Cardiac septum (tissue), 1 donor: ENCODE data around the gene PTDSS2. TPM values are rescaled to one million over a fixed set of nuclear protein-coding genes. Genes with fewer than 3 reads are reported as not detected.
A peak's percentile ranks its signal among the peaks of the same experiment; 100 is the strongest.

Experiments used
- DNase-seq: peaks from one replicate; pipeline ENCODE4 v3.0.0-alpha.2; 2020; ENCODE audit warnings: low spot score
- intact Hi-C: fragments of 100-400 bp; cut with DNase I; formaldehyde crosslinking; loops from one replicate; pipeline ENCODE4 v1.14.0; 2022
- total RNA-seq: library from RNA; stranded (reverse); fragmentation: NEBNext Ultra II Directional; extraction: Animal tissue kit (Norgen Biotek cat#: 25700); gene quantifications from one replicate; pipeline ENCODE4 v1.2.1, GENCODE V29; 2021
- donor health status: DM: no; HTN: no; CAD: no.

Gene PTDSS2
- total RNA-seq, 1 donor from 2014 or later = 24.9 TPM

- no peak for DNase-seq
- intact Hi-C loops = no loop called here
These were observed 48.5 kb downstream of the PTDSS2 start for GRCh38 chr11:498297-499181.

GRCh38 chr11:499201-500076 is 49.4 kb downstream of the PTDSS2 start:
- intact Hi-C loops = loop anchor here (5.0 to 10.0 kb wide), 2 partner anchors 32 to 265 kb away; partner anchors contain the start of genes PSMD13 and SIRT3
- no peak for DNase-seq

GRCh38 chr11:501001-501682 is 51.1 kb downstream of the PTDSS2 start:
- intact Hi-C loops = loop anchor here (5.0 to 10.0 kb wide), 2 partner anchors 34 to 266 kb away; partner anchors contain the start of genes PSMD13 and SIRT3
- no peak for DNase-seq

GRCh38 chr11:501683-502287 is 51.7 kb downstream of the PTDSS2 start:
- intact Hi-C loops = loop anchor here (5.0 to 10.0 kb wide), 2 partner anchors 34 to 267 kb away; partner anchors contain the start of genes PSMD13 and SIRT3
- DNase-seq = no peak

GRCh38 chr11:502288-503178 is 52.5 kb downstream of the PTDSS2 start:
- intact Hi-C loops = loop anchor here (5.0 to 10.0 kb wide), 2 partner anchors 35 to 268 kb away; partner anchors contain the start of genes PSMD13 and SIRT3
- no peak for DNase-seq

GRCh38 chr11:503179-503981 is 53.3 kb downstream of the PTDSS2 start:
- intact Hi-C loops = loop anchor here (5.0 to 10.0 kb wide), 2 partner anchors 36 to 269 kb away; partner anchors contain the start of genes PSMD13 and SIRT3
- no peak for DNase-seq

GRCh38 chr11:504053-504993 is 54.2 kb downstream of the PTDSS2 start:
- intact Hi-C loops = loop anchor here (5.0 to 10.0 kb wide), 2 partner anchors 37 to 270 kb away; partner anchors contain the start of genes PSMD13 and SIRT3

GRCh38 chr11:504994-505344 is 54.9 kb downstream of the PTDSS2 start:
- DNase-seq = no peak
- intact Hi-C loops = loop anchor here (5.0 to 10.0 kb wide), 3 partner anchors 38 to 270 kb away; partner anchors contain the start of genes PSMD13 and SIRT3

More at GRCh38 chr11:504053-504993, 54.2 kb downstream of the PTDSS2 start:
- no peak for DNase-seq

- intact Hi-C loops = loop anchor here (2.0 to 10.0 kb wide), 3 partner anchors 56 to 272 kb away; partner anchors contain the start of genes PSMD13, PTDSS2 and SIRT3
- peak; percentile 98 for DNase-seq
These were observed 56.3 kb downstream of the PTDSS2 start for GRCh38 chr11:506238-506994.

- peak; percentile 100 for DNase-seq
- intact Hi-C loops = loop anchor here (2.0 to 10.0 kb wide), 3 partner anchors 56 to 272 kb away; partner anchors contain the start of genes PSMD13, PTDSS2 and SIRT3
These were observed 57.1 kb downstream of the PTDSS2 start, which contains the start of gene RNH1 for GRCh38 chr11:506995-507726. TSS of gene RNH1 (minus strand) at chr11:507242. CDS start at chr11:502162, 5,080 bp downstream.

- no peak for DNase-seq
- intact Hi-C loops = loop anchor here (2.0 to 10.0 kb wide), 3 partner anchors 57 to 273 kb away; partner anchors contain the start of genes PSMD13, PTDSS2 and SIRT3
These were observed 57.8 kb downstream of the PTDSS2 start for GRCh38 chr11:507727-508515.

GRCh38 chr11:508956-509355 is 58.9 kb downstream of the PTDSS2 start:
- intact Hi-C loops = loop anchor here (5.0 to 10.0 kb wide), 2 partner anchors 102 to 274 kb away; partner anchors contain the start of genes PSMD13 and SIRT3
- no peak for DNase-seq
